GOT3 (cell line): ENCODE measurements around the gene CALML3.
"Not testable (repeated sequence)": the region's sequence is repeated elsewhere in the genome, so short reads cannot be mapped to it uniquely, and the experiment has no call there.

ENCODE experiments used
- DNase-seq: peaks from one replicate; lab custom pipeline; 2025; ENCODE audit warnings: mixed read lengths; lab: John Stamatoyannopoulos, UW

Gene CALML3

DNA sequence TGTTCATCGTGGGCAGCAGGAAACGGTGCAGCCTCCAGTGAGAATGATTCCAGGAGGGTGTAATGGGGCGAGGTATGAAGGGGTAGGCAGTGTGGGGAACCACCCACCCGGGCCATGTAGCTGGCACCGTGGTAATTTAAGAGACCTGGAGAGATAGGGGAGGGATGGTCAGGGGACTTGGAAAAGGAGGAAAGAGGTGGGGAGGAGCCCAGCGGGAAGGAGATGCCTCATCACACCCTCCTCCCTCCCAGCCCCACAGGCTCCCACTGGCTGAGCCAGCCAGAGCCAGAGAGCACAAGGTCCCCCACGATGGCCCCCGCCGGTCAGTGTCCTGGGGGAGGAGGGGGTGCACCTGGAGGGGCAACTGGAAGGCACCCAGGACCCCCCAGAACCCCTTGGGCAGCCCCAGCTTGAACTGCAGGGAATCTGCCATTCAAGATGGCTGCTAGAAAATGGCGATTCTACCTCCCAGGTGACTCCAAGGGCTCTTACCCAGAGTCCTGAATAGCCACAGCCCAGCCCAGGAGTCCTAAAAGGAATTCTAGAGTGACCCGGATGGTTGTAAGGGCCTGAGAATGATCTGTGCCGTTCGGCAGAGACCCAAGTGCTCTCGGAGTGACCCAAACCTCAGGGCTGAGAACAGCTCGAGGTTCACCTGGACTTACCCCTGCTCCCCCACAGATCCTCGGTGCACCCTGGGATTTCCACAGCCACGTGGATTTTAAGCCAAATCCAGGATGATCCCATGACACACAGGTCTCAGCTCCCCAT lies 28.8 kb downstream of the CALML3 start:
- no peak for DNase-seq

DNA sequence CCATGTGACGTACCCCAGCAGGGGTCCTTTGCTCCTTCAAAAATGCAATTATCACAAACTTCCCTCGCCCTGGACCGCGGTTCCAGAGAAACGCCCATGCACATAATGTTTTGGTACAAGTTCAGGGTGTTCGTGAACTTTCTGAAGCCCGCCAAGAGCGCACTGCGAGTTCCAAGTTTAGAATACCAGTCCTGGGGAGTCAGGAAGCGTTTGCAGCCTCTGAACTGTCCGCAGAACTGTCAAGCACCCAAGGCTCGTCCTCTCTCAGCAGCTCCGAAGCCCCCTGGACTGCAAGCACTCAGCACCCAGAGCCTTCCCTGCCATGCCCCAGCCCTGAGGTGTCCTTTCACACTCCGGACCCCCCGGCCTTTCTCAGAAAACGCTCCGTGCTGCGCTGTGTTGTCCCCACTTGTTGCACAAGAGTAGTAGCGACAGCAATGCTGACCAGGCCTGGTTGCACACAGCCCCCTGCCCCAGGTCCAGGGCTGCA lies 30.3 kb downstream of the CALML3 start:
- DNase-seq, result no peak

DNA sequence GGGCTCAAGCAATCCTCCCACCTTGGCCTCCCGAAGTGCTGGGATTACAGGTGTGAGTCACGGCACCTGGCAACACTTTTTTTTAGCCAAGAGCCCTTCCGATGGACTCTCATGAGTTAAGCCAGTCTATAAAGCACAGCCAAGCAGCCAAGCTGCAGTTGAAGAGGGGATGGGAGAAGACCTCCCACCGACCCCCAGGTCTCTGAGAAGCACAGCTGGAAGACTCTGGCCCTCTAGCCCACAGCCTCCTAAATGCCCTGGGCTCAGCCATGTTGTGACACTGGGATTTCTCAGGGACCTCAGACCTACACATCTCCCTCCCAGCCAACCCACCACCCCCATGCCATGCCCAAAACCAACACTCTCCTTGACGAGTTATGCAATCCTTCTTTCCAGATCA lies 31.1 kb downstream of the CALML3 start:
- DNase-seq, result no peak

DNA sequence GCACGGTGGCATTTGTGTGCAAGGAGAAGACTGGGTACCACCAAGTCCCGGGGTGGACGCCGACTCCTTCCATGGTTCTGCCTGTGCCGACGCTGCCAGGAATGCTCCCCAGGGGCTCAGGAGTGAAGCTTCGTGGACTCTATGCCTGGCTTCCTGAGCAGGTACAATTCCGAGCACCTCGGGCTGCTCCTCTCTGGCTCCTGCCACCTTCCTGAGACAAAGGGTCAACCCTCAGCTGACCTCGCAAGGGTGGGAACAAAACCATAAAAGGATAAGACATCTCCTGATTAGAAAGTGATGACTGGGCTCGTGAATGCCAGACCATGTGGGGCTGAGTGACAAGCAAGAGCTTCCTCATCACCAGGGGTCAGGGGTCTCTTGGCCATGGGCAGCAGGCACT lies 31.8 kb downstream of the CALML3 start:
- no peak for DNase-seq

DNA sequence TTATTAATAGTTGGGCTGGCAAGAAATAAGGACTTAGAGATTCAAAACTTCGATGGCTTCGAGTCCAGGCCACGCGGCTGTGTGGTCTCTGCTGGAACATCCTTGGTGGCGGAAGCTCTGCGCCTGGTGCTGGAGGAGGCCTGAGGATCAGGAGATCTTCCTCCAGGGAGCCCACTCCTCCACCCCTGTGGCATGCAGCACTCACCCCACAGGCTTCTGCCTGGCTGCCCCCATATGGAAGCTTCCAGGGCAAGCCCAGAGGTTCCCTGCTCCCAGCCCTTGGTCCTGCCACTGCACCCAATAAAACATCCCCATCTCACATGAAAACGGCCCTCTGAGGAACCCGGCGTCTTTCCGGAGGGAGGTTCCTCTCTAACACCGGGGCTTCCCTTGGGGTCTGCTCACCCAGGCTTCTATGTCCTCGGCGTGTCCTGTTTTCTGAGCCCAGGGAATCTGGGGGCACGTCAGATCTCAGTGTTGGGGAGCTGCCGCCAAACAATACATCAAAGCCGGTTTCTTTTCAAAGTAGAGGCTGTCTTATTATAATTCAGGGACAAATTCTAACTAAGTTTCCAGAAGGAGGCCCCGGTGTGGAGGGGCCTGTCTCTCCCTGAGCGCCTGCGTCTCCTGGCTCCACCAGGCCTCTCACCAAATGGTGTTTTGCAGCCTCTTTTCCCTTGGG lies 32.4 kb downstream of the CALML3 start:
- DNase-seq, result no peak

DNA sequence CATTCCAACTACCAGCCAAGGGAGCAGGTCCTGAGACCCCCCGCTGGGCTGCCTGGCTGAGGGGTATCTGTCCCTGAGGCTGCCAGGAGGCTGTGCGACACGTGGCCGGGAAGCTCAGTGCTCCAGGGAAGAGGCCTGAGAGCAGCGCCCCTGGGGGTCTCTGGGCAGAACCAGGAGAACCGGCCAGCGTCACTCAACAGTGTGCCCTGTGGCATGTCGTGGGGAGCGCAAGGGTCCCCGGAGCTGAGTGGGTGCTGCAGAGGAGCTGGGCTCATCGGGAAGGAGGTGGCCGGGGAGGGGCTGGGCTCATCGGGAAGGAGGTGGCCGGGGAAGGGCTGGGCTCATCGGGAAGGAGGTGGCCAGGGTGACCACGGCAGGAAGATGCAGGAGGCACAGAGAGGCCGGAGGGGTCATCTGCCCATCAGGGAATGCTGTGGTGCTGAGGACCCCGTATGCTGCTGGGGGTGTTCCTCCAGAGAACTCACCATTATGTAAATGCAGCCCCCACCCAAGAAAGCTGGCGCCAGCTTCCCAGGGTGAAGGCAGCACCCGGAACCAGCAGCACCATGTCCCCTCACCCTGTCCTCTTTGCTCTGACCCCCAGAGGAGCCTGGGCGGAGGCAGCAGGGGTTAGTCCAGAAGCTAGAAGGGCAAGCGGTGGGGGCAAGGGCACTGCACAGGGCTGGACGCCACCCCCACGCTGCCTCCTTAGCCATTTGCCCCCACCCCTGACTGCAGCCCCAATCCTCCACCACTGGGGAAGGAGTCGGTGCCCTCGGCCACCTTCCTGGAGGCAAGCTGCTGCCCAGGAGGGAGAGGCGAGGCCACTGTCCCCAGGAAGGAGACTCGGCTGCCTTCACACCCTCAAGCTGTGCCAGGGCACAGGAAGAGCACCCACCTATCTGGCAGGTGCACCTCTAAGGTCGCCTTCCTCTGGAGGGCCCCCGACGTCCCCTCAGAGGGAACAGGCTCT lies 33.3 kb downstream of the CALML3 start:
- DNase-seq, result no peak

DNA sequence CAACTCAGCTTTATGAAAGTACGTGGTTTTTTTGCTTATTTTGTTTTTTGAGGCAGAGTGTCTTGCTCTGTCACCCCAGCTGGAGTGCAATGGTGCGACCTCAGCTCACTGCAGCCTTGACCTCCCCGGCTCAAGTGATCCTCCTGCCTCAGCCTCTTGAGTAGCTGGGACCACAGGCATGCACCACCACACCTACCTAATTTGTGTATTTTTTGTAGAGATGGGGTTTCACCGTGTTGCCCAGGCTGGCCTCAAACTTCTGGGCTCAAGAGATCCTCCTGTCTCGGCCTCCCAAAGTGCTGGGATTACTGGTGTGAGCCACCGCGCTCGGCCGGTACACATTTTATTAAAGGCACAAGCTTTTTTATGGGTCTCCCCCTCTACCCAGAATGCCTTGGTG lies 34.3 kb downstream of the CALML3 start:
- DNase-seq, result not testable (repeated sequence)

DNA sequence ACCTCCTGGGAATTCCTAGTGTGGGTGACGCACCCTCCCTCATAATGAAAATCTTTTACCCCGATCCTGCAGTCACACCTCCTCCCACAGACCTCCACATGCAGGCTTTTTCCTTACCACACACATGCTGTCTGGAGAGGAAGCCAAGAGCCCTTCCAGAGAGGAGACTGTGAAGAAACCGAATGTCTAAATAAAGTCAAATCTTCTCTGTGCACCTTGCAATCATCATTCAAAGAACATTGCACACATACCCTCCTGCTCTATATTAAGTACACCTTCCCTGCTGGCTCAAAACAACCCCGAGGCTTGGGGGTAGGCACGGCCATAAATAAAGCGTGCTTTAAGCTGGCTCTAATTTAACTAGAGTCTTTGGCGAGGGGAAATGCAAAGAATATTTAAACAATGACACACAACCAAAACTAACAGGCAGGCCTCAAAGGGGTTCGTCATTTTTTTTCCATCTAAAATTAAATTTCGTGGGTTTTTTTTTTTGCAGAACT lies 34.9 kb downstream of the CALML3 start:
- DNase-seq, result no peak

DNA sequence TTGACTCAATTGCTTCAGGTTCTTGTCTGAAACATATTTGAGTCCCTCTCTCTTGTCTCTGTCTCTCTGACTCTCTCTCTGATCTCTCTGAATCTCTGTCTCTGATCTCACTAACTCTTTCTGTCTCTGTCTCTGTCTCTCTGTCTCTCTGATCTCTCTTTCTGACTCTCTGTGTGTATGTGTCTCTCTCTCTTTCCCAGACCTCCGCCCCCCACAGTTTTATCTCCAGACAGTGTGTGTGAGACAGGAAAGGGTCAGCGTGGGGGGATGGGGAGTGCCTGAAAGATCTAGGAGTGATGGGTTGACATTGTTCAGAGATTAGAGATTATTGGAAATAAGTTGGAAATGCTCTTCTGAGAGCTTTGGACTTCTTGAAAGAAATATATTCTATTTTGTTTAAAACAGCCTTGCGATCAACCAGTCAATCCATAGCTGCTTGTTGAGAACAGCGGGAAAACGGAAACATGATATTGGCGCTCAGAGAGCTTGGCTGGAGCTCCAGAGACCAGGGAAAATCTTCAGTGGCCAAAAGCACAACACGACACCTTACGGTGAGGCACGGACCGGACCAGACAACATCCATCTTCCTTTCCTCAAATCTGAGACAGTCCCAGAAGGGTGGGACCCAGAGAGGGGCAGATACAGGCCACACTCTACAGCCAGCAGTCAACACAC lies 35.5 kb downstream of the CALML3 start:
- no peak for DNase-seq

DNA sequence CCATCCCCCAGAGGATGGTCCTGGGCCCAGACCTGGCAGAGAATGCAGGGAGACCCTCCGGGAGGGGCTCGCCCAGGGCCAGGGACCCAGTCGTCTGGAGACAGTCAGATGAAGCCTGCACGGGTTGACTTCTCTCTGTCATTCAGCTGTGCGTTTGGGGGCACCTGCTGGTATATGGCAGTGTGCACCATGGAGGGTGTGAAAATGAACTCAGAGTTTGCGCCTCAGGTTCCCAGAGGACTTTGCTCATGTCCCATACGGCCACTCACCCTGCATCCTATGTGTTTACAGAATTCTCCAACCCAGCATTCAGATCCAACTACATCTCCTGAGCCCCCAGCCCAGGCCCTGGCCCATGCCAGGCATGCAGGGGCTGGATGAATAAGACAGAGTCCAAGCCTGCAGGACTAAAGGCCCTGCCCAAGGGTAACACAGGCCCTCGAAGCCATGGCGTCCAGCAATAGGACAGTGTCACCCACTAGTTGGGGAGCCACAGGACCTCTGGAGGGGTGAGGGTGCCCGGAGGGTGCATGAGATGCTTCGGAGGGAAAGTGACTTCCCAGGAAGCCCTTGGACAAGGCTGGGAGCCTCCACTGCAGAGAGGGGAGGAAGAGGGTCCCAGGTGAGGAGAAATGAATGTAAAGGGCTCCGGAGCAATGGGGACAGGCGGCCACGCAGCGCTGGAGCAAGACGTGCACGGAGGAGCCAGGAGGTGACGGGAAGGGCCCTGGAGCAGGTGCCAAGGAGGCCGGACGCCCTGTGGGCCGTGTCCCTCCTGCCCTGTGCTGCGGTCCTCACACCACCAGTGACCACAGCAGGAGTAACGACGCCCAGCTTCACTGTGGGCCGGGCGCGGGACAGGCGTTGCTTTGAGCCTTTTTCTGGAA lies 36.3 kb downstream of the CALML3 start:
- no peak for DNase-seq

DNA sequence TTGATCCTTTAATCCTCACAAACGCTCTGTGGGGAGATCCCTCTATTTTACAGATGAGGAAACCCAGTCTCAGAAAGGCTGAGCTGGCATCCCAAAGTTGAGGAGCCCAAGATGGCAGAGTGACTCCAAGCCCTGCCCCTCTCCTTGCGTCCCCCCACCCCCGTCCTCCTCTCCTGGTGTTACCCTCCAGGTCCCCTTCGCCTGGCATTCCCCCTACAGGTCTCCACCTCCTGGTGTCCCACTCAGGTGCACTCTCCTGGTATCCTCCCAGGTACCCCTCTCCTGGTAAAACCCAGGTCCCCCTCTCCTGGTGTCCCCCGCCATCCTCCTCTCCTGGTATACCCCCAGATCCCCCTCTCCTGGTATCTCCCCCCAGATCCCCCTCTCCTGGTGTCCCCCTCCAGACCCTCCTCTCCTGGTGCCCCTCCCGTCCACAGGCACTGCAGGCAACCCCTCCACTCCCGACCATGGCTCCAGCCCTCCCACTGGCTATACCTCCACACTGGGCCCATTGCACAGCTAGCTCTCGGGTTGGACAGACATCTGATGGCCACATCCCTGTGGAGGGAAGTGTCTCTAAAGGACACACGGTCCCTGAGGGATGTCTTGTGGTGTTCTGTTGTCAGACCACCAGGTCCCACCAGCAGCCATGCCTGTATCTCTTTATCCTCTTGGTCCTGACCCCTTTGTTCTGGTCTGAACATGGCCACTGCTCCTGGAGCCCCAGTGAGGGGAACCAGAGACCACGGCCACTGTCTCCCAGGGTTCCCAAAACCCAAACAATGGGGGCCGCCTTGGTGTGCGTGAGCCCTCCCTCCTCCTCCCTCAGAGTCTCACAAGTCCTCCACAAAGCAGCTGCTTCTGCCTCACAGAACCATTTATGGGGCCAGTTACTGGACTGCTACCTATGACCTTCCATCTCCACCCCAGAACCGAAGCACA lies 37.2 kb downstream of the CALML3 start:
- DNase-seq, result no peak

DNA sequence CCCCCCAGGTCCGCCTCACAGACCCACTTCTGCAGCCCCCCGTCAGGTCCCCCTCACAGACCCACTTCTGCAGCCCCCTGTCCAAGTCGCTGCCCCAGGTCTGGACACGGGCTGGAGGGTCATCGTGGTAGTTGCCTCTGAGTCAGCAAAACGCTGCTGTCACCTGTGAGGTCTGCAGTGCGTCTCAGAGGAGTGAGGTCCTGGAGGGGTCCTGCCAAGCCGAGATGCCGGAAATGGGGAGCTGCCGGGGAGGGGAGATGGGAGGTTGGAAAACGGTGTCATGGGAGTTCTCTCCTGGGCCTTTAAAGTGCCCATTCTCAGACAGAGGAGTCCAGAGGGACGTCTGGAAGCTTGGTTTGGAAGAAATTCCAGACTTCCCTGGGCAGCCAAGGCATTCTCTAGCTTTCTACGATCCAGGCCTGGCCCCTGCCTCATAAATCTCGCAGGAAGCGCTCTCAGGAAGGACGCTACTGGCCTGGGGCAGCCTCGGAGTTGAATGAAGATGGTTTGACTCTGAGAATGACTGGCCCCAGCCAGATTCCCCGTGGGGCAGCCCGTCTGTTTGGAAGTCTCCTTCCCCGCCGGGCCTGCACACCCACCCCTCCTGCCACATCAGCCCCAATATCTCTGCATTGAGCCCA lies 38.7 kb downstream of the CALML3 start:
- DNase-seq, result no peak

DNA sequence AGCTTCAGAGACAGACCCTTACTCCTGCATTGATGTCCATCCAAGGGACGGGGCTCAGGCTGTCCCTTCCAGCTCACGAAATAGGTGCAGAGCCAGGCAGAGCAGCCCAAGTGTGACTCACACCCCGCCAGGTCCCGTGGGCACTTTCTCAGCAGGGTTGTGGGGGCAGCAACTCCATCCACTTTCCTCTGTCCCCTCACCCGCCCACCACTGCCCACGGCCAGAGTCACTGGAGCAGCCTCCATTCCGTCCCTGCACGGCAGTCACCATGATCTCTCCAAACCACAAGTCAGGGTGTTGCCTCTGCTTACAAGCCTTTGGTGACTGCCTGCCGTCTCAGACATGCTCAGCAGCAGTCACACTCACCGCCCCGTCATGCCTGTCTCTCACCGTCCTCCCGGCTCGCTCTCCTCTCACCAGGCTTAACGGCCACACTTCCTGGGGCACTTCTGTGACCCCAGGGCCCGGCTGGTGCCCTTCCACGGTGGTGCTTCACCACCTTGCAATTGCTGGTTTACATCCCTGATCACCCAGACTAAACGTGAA lies 39.3 kb downstream of the CALML3 start:
- no peak for DNase-seq

DNA sequence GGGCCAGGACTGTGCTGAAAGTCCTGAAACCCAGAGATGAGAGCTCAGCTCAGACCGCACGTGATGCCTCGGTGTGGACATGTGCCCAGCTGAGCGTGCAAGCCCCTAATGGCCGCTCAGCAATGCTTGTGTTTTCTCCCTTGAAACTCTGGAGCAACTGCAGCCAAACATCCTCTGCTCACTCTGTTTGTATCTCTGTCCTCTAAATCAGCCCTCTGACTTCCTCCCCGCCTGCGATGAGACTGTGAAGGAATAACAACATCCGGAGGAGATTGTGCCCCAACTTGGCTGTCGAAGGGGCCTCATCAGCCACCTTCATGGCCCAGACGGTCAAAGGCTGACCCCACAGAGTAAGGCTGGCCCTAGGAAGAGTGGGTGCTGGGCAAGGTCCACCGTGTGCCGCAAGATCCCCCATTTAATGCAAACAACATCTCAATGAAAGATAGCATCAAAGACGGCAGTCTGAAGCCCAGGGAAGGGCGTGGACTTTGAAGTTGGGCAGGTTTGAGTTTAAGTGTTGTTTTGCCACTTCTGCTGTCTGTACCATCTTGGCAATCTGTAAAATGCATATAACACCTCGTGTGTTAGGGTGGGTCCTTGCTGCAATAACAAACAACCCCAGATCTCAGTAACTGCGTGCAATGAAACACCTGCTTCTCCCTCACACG lies 39.9 kb downstream of the CALML3 start:
- no peak for DNase-seq

DNA sequence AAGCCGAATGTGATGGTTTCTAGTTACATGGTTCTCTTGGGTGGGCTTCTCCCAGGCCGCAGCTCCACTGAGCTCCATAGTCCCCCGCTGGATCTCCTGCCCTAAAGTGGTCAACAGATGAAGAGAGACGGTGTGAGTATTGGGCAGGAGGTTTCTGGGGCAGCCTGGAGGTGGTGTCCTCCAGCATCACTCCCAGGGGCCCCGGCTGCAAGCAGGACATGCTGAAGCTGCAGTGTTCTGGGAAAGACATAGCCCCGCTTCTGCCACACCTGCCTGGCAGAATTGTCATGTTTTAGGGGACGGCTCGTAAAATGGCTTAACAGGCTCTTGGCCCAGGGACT lies 40.4 kb downstream of the CALML3 start:
- DNase-seq, result no peak

DNA sequence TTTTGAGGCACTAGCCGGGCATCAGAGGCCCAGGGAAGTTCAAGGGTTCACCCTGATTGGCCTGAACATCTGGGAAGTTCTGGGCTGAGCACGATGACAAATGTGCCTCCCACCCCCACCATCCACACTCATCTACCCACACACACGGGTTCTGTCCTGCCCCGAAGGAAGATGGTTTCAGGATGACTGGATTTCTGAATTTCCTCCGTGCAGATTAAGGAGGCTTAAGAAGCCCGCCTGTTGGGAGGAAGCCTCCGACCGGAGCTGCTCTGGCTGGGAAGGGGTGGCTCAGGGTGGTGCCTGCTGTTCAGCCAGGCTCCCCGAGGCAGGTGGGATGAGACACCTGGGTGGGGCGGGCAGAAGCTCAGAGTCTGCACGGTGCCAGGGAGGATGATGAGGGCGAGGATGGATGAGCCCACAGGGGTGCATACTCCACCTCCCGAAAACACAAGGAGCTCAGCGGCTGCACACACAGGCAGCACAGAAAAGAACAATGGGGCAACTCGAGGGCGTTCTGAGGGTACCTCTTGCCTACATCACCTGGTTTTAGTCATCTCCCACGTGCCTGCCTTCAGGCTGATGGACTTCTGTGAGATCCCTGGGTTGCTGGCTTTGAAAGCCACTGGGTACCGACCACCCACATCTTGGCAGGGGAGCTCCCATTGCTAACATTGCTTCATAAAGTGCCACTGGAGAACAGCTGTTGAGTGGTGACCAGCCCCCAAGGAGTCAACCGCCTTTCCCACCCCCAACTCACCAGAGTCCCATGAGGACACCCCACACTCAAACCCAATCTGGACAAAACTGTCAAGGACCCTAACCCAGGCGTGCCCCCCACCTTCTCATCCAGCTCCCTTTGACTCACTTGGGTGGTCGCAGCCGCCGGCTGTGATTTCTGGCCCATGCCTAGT lies 41.2 kb downstream of the CALML3 start:
- no peak for DNase-seq

DNA sequence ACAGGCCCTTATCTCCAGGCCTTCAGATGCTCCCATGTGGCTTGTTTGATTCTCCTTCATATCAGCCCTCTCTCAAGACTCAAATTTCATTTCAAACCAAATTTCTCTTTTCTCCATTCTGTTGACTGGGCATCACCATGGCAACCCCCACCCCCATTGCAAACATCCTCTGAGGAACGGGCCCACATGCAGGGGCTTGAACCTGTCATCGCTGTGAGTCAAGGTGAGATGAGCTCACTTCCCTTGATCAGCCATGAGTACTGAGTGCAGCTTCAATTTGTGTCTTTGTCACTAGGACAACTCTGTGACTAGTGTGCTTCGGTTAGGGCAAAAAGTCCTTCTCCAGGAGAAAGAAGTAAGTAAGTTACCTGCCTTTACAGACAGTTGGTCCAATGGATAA lies 41.9 kb downstream of the CALML3 start:
- no peak for DNase-seq
